Measurements from ENCODE around the gene AOC1.

The AOC1 gene

GRCh38 chr7:150858236-150859197 is 6.2 kb downstream of the AOC1 start:
- DNase-seq = no peak

- no peak for DNase-seq
These were observed 8.1 kb downstream of the AOC1 start for GRCh38 chr7:150860291-150860977.

- no peak for DNase-seq
These were observed 8.6 kb downstream of the AOC1 start for GRCh38 chr7:150860978-150861295.

DNA sequence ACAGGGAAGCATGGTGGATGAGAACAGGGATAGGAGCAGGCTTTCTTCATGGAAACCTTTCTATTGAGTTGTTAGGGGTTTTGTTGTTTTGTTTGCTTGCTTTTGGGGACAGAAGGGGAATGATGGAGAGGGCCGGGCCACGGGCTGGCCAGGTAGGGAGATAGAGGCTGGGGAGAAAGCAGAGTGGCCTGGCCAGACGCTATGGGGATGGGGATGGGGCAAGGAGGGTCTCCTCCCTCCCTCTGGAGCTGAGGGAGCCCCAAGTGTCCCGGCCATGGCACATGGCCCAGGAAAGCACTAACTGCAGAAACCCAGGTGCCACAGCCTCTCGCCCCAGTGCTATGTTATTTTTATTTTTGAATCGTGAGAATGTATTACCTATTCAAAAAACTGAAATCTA is 10.0 kb downstream of the AOC1 start:
- no peak for DNase-seq

DNA sequence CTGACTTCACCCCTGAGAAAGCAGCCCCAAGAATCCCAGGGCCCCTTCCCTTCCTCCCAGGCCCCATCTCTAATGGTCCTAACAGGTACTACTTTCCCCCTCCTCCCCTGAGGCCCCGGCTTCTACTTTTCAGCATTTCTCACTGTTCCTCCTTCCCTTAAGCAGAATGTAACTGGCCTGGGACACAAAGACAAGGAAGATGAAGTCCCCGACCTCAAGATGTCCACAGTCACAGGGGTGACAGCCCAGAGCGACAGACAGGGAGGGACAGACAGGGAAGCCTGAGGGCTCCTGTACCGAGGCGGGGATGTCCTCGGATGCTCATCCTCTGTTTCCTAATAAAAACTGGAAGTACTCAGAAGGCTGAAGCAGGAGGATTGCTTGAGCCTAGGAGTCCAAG is 11.6 kb downstream of the AOC1 start:
- DNase-seq = no peak

GRCh38 chr7:150866932-150867564 is 14.7 kb downstream of the AOC1 start:
- DNase-seq = no peak

DNA sequence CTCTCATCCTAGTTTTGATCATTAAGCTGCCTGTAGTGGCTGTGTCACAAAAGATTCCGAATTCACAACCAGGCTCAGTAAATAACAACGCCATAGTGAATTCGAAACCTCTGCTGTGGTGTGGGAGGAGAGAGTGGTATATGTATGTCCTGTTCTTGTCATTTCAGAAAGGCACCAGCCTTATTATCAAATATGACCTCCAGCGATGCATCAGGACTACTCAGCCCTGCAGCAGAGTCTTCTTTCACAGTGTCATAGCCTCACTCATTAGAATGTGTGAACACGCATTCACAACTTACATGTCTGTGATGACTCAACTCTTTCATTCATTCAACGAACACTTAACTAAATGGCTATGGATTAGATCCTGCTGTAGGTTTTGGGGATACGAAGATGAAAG is 15.3 kb downstream of the AOC1 start:
- DNase-seq = no peak

GRCh38 chr7:150869467-150869866 is 17.1 kb downstream of the AOC1 start:
- DNase-seq = no peak

DNA sequence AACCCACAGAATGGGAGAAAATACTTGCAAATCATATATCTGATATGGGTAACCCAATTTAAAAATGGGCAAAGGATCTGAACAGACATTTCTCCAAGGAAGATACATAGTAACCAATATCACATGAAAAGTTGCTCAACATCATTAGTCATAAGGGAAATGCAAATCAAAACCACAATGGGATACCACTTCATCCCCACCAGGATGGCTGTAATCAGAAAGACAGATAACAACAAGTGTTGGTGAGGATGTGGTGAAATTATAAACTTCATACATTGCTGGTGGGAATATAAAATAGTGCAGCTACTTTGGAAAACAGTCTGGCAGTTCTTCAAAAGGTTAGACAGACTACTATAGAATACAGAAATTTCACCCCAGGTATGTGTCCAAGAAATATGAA is 19.3 kb downstream of the AOC1 start:
- DNase-seq = no peak

GRCh38 chr7:150874401-150875198 is 22.3 kb downstream of the AOC1 start:
- DNase-seq = no peak

DNA sequence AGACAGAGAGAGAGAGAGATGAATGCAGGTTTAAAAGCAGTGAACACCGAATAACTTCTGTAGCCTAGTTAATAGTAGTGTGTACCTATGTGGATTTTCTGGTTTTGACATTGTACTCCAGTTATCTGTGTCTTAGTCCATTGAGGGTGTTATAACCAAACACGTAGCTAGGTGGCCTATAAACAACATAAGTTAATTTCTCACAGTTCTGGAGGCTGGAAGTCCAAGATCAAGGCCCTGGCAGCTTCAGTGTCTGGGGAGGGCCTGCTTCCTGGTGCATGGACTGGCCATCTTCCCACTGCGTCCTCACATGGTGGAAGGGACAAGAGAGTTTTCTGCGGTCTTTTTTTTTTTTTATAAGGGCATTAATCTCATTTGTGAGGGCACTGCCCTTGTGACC is 23.5 kb downstream of the AOC1 start:
- no peak for DNase-seq

DNA sequence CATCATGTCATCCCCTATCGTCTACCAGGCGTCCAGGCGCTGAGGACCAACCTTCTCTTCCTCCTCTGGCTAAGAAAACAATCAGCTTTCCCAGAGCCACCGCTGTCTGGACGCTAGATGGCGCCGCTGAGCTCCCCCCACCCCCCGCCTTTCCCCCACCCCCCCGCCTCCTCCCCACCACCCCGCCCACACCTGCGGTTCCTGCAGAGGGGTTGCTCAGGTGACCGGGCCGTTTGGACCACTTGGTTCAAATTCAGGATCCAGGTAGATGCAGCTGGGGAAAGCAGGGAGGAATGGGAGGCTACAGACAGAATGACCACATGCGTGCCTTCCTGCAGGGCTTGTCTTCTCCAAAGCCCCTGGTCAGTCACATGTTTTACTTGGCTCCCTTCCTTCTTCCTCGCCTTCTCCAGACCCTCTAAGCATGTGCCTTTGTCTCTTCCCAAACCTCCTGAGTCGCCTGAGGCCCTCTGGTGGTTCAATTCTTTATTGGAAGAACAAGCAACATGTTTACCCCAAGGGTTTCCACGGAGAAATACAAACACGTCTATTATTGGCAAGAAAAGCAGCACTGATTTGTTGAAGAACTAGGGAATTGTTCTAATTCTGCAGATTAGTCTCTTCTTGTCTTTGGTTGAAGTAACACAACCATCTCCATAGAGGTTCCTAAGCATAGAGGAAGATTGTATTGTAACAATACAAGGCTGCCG is 24.7 kb downstream of the AOC1 start:
- DNase-seq = peak; percentile 43 to 45

DNA sequence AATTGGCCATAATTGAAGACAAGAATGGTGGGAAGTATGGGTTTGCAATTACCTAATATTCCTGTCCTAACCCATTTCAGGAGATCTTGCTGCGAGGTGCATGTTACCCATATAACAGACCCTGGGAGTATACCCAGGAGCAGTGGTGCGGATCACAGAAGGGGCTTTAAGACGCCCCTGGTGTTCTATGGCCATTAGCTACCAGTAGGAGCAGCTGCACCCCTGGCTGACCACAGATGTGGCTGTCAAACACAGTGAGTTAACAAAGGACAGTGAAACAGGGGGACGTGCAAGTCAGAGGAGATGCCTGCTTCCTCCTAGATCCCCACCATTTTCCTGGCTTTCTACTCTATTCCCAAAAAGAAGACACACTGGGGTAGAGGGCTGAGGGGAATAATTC is 25.2 kb downstream of the AOC1 start:
- no peak for DNase-seq

- DNase-seq = no peak
These were observed 27.0 kb downstream of the AOC1 start for GRCh38 chr7:150879345-150879744.

DNA sequence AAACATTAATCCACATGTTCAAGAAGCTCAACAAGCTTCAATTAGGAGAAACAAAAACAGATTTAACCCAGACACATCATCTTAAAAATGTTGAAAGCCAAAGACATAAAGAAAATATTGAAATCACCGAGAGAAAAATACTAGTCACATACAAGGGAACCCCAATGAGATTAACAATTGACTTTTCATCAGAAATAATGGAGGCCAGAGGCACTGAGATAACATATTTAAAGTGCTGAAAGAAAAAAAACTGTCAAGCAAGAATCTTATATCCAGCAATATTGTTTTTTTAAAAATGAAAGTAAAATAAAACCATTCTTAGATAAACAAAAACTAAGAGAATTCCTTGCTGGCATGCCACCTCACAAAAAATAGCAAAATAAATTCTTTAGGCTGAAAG is 28.9 kb downstream of the AOC1 start:
- no peak for DNase-seq

- no peak for DNase-seq
These were observed 38.7 kb downstream of the AOC1 start for GRCh38 chr7:150890853-150891584.

GRCh38 chr7:150891740-150892139 is 39.4 kb downstream of the AOC1 start:
- no peak for DNase-seq

- no peak for DNase-seq
These were observed 43.5 kb downstream of the AOC1 start for GRCh38 chr7:150895809-150896208.

DNA sequence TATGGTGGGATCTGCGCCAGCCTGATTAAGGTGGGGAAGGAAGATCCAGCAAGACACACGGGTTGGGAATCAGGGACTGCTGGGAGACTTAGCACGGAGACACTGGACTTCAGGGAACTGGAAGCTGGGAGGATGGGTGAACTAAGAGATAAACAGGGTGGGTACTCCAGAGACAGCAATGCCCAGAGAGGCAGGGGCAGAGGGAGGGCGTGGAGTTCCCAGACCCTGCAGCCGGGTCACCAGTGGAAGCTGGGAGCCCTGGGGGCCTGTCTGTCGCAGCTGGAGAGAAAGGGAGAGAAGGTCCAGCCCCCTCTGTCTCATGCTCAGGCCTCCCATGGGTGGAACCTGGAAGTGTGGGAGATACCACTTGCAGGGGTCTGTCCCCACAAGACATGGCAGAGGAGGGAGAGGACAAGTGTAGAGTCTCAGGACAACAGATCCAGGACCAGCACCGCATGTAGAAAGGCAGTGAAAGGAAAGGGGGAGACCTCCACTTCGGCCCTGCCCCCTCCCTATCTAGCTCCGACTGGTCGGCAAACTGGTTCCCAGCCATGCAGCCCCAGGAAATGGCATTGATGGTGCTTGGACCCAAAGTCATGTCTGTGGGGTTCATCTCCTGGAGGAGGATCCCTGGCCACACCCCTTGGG is 44.4 kb downstream of the AOC1 start:
- no peak for DNase-seq

GRCh38 chr7:150897502-150898474 is 45.5 kb downstream of the AOC1 start:
- no peak for DNase-seq
